G401.6 (cell line): Measurements from ENCODE around the gene CELF5.

ENCODE experiments used
- FAIRE-seq: peaks from 2 replicates; lab custom pipeline; 2012; peaks lifted over from hg19 to GRCh38; lab: Jason Lieb, UNC

CELF5 gene

DNA sequence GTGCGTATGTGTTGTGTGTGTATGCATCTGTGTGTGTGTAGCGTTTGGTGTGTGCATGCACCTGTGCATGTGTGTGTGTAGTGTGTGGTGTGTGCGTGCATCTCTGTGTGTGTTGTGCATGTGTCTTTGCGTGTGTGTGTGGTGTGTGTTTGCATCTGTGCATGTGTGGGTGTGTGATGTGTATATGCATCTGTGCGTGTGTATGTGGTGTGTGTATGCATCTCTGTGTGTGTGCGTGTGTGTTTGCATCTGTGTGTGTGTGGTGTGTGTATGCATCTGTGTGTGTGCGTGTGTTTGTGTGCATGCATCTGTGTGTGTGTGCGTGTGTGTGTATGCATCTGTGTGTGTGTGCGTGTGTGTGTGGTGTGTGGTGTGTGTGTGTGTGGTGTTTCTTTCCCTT lies 20.6 kb downstream of the CELF5 start:
- no peak for FAIRE-seq

DNA sequence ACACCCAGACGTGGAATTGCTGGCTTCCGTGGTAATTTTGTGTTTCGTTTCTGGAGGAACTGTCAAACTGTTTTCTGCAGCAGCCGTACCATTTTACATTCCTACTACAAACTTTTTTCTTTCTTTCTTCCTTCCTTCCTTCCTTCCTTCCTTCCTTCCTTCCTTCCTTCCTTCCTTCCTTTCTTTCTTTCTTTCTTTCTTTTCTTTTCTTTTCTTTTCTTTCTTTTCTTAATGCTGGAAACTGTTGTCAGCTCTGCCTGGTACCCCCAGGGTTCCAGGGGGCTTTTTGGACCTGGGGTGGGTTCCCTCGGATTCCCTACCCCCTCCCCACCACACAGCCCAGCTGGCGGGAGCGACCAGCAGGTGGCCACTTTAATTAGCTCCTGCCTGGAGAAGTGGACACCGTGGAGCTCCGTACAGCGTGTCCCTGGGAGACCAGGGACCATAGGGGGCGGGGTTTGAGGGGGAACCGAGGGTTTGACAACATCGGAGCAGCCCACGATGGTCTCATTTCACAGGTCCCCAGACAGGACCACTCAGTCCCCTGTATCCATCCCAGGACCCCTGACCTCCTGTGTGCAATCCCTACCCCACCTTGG lies 24.4 kb downstream of the CELF5 start:
- no peak for FAIRE-seq

DNA sequence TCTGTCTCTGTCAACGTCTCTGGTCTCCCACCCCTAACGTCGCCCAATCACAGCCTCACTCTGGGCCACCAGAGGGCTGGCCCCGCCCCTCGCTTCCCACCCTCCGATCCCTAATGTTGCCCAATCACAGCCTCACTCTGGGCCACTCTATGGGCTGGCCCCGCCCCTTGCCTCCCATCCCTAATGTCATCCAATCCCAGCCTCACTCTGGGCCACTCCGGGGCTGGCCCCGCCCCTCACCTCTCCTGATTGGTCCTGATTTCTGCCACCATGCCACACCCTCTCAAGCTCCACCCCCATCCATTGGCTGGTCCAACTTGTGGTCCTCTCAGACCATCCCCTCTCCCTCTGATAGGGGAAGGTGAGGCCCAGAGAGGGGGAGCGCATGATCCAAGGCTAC lies 24.9 kb downstream of the CELF5 start:
- FAIRE-seq, result no peak

DNA sequence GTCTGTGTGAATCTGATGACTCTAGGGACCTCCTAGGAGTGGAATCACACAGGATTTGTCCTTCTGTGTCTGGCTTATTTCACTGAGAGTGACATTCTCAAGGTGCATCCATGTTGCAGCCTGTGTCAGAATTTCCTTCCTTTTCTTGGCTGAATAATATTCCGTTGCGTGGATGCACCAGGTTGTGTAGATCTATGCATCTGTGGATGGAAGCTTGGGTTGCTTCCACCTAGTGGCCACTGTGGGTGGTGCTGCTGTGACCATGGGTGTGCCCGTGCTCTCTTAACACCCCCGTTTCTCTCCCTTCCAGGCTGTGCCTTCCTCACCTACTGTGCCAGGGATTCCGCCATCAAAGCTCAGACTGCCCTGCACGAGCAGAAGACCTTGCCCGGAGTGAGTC lies 26.2 kb downstream of the CELF5 start:
- FAIRE-seq, result no peak

DNA sequence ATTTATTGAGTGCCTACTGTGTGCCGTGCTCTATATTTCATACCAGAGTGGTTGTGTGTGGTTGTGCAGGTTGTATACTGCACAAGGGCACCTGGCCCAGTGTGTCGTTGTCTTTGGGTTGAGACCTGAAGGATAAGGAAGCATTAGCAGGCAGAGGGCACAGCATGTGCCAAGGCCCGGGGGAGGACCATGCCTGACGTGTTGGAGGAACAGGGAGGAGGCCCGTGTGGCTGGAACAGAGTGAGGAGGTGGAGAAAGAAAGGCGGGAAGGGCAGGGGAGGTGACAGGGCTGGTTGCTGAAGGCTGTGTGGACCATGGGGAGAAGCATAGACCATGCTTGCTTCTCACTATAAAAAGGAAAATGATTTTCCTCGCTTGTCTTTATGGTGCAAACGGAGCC lies 26.8 kb downstream of the CELF5 start:
- FAIRE-seq, result no peak

DNA sequence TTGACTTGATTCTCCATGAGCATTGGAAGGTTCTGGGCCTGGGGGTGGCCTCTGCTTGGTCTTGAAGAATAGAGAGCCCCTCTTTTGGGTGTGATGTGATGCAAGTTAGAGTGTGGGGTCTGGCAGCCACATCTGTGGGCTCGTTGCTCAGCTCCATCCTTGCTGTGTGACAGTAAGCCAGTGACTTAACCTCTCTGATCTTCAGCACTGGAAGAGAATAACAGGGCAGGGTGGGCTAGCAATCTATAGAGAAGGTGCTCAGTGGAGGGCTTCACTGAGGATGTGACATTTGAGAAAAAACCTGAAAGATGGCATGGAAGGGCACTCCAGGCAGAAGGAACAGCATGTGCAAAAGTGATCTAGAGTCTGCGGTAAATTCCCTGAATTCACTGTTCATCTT lies 28.2 kb downstream of the CELF5 start:
- no peak for FAIRE-seq

DNA sequence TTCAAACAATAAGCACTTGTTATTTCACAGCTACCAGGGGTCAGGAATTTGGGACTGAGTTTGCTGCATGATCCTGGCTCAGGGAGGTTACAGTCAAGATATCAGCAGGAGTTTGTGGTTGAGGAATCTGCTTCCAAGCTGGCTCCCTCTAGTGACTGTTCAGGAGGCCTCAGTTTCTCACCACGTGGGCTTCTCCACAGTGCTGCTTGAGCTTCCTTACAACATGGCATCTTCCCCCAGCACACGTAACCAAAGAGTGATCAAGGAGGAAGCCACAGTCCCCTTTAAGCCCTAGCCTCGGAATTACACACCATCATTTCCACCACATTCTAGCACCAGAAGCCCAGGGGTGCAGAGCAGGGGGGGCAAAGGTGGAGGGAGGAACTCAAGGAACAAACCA lies 28.8 kb downstream of the CELF5 start:
- no peak for FAIRE-seq

DNA sequence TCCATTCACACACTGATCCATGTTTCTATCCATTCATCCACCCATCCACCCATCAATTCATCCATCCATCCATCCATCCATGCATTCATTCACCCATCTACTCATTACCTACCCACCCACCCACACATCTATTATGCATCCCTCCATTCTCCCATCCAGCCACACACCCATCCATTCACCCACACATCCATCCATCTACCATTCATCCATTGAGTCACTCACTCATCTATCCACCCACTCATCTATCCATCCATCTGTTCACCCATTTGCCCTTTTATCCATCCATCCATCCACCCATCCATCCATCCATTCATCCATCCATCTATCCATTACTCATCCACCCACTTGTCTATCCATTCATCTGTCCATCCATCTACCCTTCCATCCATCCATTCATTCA lies 30.1 kb downstream of the CELF5 start:
- no peak for FAIRE-seq

DNA sequence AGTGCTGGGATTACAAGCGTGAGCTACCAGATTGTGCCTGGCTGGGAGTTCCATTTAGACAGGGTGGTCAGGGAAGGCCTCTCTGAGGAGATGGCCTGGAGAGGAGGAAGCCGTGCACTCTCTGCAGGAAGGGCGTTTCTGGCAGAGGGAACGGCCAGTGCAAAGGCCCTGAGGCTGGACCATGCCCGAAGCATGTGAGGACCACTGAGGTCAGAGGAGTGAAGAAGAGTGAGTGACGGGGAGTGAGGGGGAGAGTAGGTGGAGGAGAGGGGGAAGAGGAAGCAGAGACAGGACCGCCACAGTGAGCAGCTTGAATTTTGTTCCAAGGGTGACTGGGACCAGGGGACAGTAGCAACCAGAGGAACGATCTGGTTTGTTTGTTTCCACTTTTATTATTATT lies 32.6 kb downstream of the CELF5 start:
- no peak for FAIRE-seq

DNA sequence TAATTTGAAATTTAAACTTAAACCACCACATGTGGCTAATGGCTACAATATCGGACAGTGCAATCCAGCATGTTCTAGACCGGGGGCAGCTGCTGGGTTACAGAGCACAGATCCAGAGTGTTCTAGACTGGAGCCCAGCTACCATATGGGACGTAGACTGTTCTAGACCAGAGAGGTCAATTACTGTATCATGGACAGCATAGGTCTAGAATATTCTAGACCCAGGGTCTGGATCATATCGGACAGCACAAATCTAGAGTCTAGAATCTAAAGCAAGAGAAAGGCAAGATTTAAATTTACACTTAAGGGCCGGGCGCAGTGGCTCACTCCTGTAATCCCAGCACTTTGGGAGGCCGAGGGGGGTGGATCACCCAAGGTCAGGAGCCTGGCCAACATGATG lies 37.9 kb downstream of the CELF5 start:
- no peak for FAIRE-seq

DNA sequence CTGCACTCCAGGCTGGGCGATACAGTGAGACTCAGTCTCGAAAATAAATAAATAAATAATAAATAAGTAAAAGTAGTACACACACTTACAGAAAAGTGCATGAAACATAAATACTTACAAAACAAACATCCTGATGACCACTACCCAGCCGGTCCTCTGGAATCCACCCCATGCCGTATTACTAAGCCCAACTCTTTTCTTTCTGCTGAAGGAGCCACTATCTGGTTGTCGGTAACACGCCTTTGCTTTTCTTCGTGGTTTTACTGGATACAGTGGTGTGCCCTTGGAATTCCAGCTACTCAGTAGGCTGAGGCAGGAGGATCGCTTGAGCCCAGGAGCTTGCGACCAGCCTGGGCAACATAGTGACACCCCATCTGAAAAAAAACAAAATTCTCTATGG lies 39.4 kb downstream of the CELF5 start:
- FAIRE-seq, result no peak

DNA sequence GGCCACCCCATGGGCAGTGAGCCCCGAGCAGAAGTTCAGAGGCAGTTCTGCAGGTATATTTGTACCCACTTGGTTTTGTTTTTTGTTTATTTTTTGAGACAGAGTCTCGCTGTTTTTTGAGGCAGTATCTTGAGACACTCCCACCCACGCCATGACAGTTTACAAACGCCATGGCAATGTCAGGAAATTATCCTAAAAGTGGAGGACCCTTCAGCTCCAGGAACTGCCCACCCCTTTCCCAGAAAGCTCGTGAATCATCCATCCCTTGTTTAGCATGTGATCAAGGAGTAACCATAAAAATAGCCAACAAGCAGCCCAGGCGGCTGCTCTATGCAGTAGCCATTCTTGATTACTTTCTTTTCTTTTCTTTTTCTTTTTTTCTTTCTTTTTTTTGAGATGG lies 41.0 kb downstream of the CELF5 start:
- no peak for FAIRE-seq

DNA sequence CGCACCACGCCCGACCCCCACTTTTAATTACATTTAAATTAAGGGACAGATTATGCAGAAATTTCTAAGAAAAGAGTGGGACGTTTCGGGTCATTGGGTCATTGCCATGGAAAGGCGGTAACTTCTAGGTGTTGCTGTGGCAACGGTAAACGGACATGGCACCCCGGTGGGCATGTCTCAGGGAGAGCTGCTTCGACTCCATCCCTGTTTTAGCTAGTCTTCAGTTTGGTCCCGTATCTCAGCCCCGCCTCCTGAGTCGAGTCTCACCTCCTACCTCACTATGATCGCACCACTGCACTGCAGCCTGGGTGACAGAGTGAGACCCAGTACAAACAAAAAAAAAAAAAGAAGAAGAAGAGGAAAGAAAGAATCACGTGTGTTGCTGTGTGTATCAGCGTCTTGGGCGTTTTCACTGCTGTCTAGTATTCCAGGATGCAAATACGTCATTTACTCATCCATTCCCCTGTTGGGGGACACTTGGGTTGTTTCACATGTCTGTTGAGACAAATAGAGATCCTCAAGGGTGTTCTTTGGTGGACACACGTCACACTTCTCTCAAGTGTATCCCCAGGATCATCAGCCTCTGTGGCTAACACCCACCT lies 41.7 kb downstream of the CELF5 start:
- no peak for FAIRE-seq

DNA sequence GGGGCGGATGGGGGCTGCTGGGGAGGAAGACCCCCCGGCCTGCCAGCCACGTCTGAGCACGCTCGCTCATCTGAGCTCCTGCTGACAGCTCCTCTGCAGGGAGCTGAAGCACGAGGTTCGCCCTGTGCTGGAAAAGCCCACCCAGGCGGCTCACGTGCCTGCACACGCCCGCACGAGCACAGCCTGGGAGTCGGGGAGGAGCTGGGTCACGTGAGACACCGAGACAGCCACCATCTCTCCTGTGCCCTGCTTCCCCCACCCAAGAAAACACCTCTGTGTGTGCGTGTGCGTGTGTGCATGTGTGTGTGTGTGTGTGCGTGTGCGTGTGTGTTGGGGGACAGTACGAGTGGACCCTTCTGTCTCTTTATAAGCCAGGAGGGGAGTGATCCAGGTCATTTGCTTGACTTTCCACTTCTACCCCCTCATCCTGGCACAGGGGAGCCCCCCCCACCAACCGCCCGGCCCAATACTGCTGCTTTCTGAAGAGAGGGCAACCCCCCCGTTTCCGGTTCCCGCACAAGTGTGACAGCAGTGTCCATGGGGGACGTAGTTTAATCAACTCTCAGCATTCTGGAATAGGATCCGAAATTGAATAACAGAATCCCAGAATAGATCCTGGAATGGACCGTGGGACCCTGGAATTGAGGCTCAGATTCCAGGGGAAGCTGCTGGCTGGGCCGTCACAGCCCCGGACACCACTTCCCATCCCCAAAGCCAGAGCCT lies 42.5 kb downstream of the CELF5 start:
- no peak for FAIRE-seq

DNA sequence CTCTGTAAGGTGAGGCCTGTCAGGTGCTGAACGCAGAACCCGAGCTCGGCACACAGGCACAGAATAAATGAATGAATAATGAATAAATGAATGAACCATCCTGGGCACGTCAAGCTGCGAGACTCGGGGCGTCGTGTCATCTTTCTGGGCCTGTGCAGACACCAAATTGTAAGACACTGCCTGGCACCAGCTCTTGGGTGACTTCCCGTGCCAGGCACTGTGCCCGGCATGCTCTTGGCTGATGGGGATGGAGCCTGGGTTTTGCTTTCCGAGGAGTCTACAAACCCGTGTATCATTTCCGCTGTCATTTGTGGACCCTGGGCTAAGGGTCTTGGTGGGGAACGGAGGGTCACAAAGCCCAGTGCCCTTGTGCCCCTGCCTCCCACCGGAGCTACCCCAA lies 43.9 kb downstream of the CELF5 start:
- FAIRE-seq, result no peak

DNA sequence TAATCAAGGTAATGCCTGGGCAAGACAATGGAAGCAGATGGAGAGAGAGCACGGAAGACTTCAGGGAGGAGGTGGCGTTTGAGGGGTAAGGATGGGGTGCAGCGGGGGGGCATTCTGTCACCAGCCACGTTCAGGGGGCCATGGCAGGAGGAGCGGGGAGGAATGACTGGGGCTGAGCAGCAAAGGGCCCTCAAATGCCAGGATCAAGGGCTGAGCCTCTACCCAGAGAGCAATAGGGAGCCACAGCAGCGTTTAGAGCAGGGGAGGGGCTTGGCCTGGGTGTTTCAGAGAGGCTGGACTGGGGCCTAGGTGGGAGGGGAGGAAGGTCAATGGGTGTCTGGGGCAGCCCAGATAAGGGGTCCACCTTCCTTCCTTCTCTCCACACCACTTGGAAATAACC lies 44.3 kb downstream of the CELF5 start:
- FAIRE-seq, result no peak

DNA sequence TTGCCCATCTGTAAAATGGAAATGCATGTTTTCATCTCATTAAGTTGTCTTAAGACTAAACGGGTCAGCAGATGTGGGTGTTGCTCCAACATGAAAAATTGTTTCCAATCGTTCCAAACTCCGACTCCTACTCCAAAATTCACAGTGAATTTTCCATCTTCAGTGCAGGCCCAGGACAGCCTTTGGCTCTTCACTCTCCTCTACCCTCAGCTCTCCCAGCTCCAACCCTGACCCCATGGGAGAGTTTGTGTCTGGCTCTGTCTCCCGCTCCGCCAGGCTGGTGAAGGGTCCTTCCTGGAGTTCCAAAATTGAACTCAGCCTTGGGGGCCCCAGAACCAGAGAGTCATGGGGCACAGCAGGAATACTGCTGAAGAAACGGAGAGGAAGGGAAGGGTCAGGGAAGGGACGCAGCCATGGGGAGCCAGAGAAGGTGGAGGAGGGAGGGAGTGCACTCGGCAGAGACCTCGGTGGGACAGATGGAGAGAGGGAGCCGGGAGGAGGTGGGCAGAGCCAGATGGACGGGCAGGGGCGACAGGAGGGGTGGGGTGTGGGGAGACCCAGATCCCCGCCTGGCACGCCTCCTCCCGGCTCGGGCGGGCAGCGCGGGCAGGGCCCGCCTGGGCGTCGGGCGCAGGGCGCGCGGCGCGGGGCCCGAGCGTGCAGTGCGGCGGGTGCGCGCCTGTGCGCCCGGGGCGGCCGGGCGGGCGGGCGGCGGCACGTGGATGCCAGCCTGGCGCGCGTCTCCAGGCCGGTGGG lies 45.6 kb downstream of the CELF5 start:
- no peak for FAIRE-seq

DNA sequence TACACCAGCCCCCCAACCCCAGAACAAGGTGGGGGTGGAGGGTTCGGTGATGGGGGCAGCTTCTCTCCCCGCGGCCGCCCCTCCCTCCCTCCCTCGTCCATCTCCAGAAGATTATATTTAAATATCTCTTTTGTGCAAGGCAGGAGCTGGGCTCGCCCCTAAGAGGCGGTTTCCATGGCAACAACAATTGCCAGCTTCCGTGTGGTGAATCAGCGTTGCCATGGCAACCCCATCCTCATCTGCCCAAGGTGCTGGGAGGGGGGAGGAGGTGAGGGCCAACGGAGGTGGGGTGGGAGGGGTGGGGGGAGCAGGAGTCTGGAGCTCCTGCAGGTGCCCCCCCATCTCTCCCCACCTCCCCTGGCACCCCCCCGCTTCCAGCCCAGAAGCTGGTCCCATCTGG lies 46.4 kb downstream of the CELF5 start:
- FAIRE-seq, result no peak

DNA sequence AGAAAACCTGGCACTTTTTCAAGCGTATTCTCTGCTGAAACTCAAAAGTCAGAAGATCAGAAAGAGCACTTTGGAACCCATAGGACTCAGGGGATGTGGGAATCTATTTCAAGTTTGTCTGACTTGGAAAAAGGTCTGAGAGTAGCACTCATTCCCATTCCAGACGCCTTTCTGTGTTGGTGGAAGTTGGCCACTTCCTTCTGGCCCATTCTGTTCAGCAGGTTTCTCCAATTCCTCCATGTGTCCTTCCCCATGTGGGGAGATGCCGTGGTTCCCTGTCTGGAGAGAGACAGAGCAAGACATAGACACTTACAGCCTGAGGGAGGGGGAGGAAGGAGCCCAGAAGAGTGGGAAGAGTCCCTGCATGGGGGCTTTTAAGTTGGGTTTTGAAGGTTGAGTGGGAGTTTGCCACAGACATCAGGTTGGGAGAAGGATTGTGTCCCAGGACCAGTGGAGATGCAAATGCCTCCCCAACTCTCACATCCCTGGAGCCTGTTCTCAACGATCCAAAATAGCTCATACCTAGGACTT lies 48.0 kb downstream of the CELF5 start:
- no peak for FAIRE-seq

DNA sequence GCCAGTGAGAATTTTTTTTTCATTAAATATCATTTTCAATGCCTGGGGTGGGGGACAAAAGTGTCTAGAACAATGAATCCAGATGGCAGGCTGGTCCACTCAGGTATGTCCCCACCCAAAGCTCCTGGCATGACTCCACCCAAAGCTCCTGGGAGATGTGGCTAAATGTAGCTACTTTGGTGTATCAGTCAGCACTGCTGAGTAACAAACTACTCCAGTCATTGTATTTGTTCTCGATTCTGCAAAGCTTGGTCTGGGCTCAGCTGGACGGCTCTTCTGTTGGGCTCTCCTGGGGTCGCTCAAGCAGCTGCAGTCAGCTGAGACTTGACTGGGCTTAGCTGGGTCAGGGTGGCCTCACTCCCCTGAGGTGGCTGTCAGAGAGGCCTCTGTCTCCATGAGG lies 48.5 kb downstream of the CELF5 start:
- no peak for FAIRE-seq

DNA sequence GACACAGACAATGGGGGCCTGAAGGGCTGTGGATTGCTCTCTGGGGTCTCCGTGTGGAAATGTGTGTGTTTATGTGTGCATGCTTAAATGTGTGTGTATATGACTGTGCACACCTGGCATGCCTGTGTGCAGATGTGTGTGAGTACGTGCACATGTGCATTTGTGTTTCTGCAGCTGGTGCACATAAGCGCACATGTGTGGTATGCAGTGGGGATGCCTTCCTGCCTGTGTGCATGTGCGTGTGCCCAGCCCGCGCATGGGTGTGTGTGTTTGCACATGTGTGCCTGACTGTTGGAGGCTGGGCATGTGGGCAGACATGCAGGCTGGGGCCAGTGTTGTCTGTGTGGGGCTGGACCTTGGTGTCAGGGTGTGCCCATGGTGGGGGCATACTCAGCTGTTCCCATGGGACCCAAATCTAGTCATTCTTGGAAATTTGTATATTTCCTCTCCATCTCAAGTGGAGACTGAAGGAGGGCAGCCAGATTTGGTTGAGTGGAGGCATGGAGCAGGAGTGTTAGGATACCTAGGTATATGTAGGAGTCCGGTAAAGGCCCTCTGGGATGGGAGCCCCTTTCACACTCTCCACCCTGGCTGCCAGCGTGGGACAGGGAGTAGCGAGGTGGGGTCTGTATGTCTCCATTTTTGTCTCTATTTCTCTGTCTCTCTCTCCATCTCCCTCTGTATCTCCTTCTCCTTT lies 49.9 kb downstream of the CELF5 start:
- no peak for FAIRE-seq

DNA sequence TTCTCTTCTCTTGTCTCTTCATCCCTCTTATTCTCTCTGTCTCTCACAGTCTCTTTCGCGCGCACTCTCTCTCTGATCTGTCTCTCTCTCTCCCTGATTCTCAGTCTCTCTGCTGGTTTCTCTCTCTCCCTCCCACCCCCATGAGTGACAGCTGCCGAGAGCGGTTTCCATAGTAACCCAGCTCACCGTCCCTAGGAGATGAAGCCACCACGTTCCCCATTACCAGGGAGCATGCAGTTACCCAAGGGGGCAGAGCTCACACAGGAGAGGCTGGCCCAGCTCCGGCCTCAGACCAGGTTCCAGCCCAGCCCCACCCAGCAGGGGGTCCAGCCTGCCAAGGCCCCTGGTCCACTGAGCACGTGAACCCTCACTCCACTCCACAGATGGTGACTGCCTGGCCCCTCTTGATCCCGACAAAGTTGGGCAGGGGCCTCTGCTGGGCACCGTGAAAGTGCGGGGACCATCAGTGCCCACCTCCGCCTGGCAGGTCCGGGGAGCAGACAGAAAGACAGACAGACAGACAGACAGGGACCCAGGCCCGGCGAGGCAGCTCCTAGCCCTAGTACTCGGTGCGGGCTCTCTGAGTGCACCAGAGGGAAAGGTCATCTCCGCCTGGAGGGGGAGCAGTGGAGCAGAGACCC lies 50.6 kb downstream of the CELF5 start:
- no peak for FAIRE-seq
